GM18508 (cell line): Measurements from ENCODE around the gene NAALADL1.
"Not testable (repeated sequence)": the region's sequence is repeated elsewhere in the genome, so short reads cannot be mapped to it uniquely, and the experiment has no call there.

Experiments
- ATAC-seq: cut with Tn5 transposase; IDR thresholded peaks from one replicate; pipeline ENCODE4 v1.9.1; 2021; ENCODE audit warnings: moderate number of reproducible peaks; ENCODE audit not compliant: insufficient read depth, unreplicated experiment

Gene NAALADL1

DNA sequence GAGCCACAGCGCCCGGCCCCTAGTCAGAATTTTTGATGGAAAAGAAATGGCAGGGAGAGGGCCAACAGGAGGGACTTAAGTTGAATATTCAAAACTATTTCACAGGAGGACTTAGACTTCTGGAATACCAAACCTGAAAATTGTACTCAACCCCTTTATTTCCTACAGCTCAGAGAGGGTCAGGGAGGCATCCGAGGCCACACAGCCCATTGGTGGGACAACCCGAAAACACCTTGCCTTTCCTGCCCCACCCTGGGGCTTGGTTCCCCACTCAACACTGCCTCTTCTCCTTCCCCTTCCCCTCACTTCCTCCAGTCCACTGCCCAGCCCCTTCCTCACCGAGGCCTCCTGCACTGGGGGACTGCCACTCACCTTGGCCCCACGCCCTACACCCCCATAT lies 1.4 kb downstream of the NAALADL1 start:
- ATAC-seq: no peak

GRCh38 chr11:65055538-65055937 lies 2.8 kb downstream of the NAALADL1 start:
- no peak for ATAC-seq

GRCh38 chr11:65053827-65054508 lies 4.4 kb downstream of the NAALADL1 start:
- no peak for ATAC-seq

DNA sequence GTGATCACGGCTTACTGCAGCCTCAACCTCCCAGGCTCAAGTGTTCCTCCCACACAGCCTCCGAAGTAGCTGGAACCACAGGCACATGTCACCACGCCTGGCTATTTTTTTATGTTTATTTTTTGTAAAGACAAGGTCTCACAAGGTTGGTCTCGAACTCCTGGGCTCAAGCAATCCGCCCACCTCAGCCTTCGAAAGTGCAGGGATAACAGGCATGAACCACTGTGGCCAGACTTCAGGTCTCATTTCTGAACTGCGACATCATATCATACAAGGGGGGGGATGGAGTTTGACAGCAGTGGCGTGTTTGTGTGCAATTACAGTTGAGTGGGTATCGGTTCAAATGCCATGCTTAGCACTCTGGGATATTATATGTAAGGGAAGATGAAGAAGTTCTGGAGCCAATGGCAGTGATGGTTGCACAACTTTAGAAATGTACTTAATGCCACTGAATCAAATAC lies 6.9 kb downstream of the NAALADL1 start:
- no peak for ATAC-seq

DNA sequence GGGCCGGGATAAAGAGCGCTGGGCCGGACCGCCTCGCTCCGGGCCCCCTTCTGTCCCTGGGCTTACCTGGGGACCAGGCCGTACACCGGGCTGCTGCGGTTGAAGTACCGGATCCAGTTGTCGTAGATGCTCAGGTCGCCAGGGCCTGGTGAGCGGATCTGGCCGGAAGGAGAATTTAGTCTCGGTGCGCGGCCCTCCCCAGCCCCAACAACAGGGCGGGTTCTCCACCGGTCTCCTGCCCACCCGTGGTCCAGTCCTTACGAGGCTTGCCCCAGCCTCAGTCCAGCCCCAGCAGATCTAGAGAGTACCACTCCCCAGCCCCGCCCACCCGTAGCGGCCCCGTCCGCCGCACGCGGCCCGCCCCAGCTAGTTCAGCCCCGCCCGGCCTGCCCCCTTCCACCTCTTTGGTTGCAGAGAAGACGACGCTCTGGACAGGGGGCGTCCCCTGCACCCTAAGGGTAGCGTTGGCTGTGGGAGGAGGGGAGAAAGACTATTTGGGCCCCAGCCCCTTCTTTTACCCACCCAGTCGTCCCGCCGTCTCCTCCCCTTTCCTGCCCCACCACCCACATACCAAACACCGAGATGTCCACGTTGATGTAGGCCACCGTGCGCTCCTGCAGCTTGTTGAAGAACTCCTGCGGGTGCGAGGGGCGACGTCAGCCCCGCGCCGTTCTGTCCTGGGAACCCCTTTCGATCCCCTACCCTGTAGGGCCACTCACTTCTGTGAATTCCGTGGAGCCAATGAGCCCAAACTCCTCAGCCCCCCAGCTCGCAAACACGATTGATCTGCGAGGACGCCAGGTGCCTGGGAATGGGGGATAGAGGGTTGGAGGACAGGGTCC lies 10.6 kb downstream of the NAALADL1 start:
- no peak for ATAC-seq

DNA sequence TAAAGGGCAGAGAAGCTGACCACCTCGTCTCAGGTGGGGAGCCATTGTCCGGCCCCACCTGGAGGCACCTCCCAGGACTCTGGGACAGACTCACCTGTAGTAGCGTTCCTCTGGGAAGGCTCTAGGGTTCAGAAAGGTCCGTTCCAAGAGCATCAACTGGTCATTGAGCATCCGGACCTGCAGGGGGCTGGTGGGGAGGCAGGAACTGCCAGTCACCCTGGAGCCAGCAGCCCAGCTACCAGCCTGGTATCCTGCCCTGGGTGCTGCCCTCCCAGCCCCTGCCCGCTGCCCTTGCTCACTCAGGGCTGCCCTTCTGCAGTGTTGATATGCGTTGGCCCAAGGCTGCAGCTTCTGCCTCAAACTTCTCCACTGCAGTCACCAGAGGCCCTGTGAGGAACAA lies 12.6 kb downstream of the NAALADL1 start:
- no peak for ATAC-seq

DNA sequence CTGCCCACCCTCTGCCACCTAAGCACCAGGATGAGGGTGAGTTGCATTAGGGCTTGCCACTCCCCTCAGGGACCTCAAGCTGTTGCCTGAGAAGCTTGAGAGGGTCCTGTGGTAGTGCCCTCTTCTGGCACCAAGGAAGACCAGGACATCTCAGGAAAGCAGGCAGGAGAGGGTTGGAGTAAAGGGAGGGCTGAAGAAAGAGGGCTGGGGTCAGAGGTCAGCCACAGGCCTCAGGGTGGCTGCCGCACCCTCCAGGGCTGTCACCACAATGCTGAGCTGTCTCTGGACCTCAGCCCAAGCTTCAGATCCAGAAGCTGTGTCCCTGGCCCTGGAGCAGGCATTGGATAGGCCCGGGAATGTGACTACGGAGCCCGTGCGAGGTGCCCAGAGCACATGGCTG lies 13.3 kb downstream of the NAALADL1 start:
- no peak for ATAC-seq

DNA sequence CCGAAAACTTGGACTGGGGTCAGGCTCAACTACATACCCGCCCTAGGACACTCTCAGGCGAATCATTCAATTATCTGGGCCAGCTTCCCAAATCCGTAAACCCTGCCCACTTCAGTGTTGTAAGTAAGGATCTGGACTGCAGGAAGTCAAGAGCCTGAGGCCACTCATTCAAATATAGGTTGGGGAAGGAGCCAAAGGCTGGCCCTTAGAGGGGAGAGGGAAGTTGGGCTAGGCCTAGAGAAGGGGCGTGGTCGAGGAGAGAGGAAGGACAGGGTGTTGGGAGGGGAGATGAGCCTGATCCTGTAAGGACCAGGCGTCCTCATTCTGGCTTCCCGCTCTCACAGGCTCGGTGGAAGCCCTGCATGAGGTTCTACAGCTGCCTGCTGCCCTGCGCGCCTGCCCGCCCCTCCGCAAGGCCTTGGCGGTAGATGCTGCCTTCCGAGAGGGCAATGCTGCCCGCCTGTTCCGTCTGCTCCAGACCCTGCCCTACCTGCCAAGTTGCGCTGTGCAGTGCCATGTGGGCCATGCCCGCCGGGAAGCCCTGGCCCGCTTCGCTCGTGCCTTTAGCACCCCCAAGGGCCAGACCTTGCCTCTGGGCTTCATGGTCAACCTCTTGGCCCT lies 14.4 kb downstream of the NAALADL1 start:
- ATAC-seq: no peak

DNA sequence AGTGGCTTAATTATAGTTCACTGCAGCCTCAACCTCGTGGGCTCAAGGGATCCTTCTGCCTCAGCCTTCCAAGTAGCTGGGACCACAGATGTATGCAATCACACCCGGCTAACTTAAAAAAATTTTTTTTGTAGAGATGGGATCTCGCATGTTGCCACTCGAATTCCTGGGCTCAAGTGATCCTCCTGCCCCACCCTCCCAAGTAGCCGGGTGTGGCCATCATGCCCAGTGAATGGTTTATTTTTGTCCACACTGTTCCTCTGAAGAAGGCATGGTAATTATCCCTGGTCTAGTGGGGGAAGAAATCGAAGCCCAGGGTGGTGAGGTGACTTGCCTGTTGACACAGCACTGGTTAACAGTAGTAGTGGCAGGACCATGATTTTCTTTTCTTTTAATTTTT lies 15.5 kb downstream of the NAALADL1 start:
- no peak for ATAC-seq

GRCh38 chr11:65040847-65041622 lies 17.3 kb downstream of the NAALADL1 start, which contains the start of gene SAC3D1:
TSS of gene SAC3D1 (plus strand) at chr11:65041210. CDS start at chr11:65041293, 83 bp downstream.
- peak; percentile 65 for ATAC-seq

DNA sequence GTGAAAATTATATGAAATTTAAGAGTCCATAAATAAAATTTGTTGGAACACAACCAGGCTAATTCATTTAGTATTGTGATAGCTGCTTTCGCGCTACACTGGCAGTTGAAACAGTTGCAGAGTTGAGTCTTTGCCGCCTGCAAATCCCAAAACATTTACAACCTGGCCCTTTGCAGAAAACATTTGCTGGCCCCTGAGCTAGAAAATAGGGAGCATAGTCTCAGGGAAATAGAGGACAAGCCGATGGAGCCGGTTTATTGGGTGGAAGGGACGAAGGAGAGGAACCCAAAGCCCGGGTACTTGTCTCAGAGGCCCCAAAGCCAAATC lies 17.9 kb downstream of the NAALADL1 start:
- ATAC-seq: no peak

DNA sequence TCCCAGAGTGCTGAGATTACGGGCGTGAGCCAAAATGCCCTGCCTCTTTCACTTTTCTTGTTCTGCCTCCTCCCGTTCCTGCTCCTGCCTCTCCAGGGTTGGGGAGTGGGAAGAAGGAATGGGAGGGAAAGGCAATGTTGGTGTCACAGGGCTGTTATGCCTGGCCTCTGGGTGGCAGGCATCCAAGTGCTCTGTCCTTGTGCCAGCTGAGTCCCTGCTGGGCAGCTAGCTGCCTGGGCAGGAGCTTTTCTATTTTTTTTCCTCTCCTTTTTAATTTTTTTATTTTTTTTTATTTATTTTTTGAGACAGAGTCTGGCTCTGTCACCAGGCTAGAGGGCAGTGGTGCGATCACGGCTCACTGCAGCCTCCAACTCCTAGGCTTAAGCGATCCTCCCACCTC lies 21.4 kb downstream of the NAALADL1 start:
- no peak for ATAC-seq

DNA sequence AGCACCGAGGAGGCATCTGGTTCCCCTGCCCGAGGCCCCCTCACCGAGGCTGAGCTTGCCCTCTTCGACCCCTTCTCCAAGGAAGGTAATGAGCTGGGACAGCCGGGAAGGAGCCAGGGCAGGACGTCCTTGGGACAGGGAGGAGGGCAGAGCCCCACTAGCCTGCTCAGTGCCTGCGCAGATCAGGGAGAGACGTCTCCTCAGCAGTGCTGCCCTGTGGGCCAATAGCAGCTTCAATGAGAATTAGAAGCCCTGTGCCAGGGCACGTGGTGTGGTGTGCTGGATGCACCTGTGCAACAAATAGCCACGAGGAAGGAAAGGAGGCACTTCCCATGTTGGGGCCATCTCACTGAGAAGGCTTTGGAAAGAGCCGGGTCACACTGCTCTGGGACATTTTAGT lies 22.8 kb downstream of the NAALADL1 start:
- ATAC-seq: no peak

DNA sequence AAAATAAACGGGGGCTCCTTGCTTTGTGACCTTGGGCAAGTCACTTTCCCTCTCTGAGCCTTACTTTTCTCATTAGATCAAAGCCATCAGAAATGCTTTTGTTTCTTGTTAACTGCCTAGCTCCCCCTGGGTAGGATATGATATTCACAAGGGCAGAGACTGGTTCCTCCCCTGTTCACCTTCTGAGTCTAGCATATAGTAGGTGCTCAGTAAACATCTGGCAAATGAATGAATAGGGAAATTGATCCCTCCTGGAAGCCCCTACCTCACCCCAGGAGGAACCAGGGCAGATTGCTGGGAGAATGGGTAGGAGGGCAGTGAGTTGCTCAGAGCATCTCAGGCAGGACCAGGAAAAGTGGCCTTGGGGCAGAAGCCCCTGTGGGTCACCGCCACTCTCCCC lies 23.9 kb downstream of the NAALADL1 start:
- ATAC-seq: no peak

GRCh38 chr11:65032216-65032615 lies 26.1 kb downstream of the NAALADL1 start:
- ATAC-seq: no peak

DNA sequence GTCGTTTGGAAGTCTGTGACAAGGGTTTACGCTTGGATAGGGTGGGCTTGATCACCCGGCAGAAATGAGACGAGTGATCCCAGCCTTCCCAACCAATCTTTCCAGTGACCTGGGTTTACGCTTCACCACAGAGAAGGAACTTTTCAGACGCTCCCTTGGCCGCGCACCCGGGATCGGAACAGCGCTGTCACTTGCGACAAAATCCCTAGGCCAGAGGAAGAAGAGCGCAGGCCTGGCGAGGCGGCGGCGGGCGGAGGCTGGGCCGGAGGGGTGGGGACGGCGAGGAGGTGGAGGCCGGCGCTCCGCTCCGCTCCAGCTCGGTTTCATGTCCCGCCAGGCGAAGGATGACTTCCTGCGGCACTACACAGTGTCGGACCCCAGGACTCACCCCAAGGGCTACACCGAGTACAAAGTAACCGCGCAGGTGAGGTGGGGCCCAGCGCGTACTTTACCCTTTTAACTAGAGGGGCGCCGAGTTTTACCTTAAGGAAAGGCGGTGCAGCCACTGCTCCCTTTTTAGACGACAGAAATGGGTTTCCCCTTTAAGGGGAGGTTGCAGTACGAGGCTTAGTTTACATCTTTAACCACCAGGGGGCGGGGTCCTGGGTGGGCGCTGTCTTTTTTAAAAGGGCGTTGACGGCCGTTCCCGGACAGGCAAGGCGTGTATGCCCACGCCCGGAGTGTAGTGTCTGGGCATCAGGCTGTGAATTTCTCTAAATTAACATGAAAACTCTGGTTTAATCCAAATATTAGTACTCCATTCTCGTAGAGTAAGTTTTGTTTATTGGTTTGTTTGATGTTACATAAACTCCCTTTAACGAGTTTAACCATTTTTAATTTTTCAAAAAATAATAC lies 30.9 kb downstream of the NAALADL1 start, which contains the start of gene SNX15:
SNX15 (plus strand) TSS at position 227 of the 855 bp plus-strand sequence; CDS start at position 326, 99 bp downstream.
- ATAC-seq: peak; percentile 55

DNA sequence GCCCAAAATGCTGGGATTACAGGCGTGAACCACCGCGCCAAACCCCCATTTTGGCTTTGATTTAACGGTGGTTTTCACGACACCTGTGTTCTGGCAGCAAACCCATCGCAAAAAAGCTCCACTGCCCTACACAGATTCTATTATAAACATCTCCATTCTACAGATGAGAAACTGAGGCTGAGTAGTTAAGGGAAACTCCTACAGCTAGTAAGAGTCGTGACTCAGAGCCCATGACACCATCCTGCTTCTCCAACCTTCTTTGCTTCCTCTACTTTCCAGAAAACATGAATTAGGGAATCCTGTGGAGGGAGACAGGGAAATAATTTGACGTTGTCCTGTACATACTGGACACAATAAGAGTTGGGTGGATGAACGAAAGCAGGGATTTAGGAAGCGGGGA lies 31.5 kb downstream of the NAALADL1 start:
- ATAC-seq: no peak

DNA sequence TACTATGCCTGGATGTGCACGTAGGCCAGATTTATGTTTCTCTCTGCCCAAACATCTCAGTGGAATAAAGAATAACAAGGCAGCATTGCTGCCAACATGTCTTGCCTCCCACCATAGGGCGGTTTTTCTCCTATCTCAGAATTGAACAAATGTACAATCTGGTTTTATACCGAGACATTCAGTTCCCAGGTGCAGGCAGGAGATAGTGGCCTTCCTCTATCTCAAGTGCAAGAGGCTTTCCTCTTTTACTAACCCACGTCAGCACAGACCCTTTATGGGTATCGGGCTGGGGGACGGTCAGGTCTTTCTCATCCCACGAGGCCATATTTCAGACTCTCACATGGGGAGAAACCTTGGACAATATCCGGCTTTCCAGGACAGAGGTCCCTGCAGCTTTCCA lies 34.9 kb downstream of the NAALADL1 start:
- ATAC-seq: not testable (repeated sequence)

DNA sequence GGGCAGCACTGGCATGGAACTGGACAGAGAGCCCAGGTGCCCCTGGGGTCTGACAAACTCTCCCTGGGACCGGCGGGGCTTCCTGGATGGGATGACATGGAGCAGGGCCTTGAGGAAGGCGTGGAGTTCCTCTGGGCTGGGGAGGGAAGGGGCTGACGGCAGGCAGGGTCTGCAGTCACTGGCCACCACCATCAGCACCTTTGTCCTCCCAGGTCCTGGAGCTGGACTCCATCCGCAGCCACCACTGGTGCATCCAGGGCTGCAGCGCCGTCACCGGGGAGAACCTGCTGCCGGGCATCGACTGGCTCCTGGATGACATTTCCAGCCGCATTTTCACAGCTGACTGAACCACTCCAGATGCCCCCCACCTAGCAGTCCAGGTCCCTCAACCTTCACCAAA lies 36.8 kb downstream of the NAALADL1 start:
- no peak for ATAC-seq
